CD14-positive monocyte (primary cell): Measurements from ENCODE around the gene VANGL1. TPM values are rescaled to one million over a fixed set of nuclear protein-coding genes. Genes with fewer than 3 reads are reported as not detected.

Experiments
- DNase-seq, 3 donors: peaks; one replicate each; pipeline ENCODE4 v3.0.0-alpha.2; 2011 to 2022
- H2AFZ ChIP-seq: 2 replicates; pipeline ENCODE4 v1.6.0; 2012; ENCODE audit warnings: mild to moderate bottlenecking, low read depth, low read length, inconsistent platforms; ENCODE audit not compliant: insufficient read depth, poor library complexity, severe bottlenecking
- H3K27ac ChIP-seq, 2 donors: 1 replicate in 1 of 2; 2 replicates in 1 of 2; pipeline ENCODE4 v1.5.1; 2012 to 2013; ENCODE audit warnings: low read length in 2 of 2, control low read depth in 1 of 2, inconsistent platforms in 1 of 2, low read depth in 1 of 2, mild to moderate bottlenecking in 1 of 2
- H3K27me3 ChIP-seq, 2 donors: one replicate each; pipeline versions ENCODE4 v1.6.0 to v1.6.1; 2011 to 2013; ENCODE audit warnings: low read length in 2 of 2; ENCODE audit not compliant: control insufficient read depth in 2 of 2, insufficient read depth in 2 of 2
- H3K36me3 ChIP-seq, 2 donors: replicated peaks in 1 of 2; 1 replicate in 1 of 2; 2 replicates in 1 of 2; pipeline versions ENCODE4 v1.5.1 to v1.6.1; 2012 to 2013; ENCODE audit warnings: low read length in 2 of 2, control low read depth in 1 of 2, inconsistent platforms in 1 of 2, mild to moderate bottlenecking in 1 of 2; ENCODE audit not compliant: insufficient read depth in 2 of 2, control insufficient read depth in 1 of 2
- H3K4me1 ChIP-seq, 2 donors: 1 replicate in 1 of 2; 2 replicates in 1 of 2; pipeline versions ENCODE4 v1.5.1 to v1.6.1; 2012 to 2013; ENCODE audit warnings: low read length in 2 of 2, control low read depth in 1 of 2, inconsistent platforms in 1 of 2, mild to moderate bottlenecking in 1 of 2, moderate library complexity in 1 of 2; ENCODE audit not compliant: insufficient read depth in 2 of 2, control insufficient read depth in 1 of 2
- H3K4me2 ChIP-seq: replicated peaks from 2 replicates; pipeline ENCODE3; 2012; ENCODE audit warnings: low read length, moderate library complexity, mild to moderate bottlenecking; ENCODE audit not compliant: poor library complexity, severe bottlenecking; ENCODE audit errors: extremely low read depth
- H3K4me3 ChIP-seq, 3 experiments: fragments of 200-600 bp in 1 of 3; sonication (generic) in 1 of 3; replicated peaks in 1 of 3; 1 replicate in 2 of 3; 2 replicates in 1 of 3; pipeline ENCODE4 v1.5.1; 2011 to 2013; ENCODE audit warnings: low read length in 3 of 3, mild to moderate bottlenecking in 3 of 3, control low read depth in 2 of 3, low read depth in 2 of 3, inconsistent platforms in 1 of 3, moderate library complexity in 1 of 3
- H3K79me2 ChIP-seq: 2 replicates; pipeline ENCODE4 v1.6.0; 2012; ENCODE audit warnings: mild to moderate bottlenecking, control low read depth, inconsistent platforms, low read length, moderate library complexity; ENCODE audit not compliant: insufficient read depth
- H3K9ac ChIP-seq: 2 replicates; pipeline ENCODE4 v1.6.0; 2017; ENCODE audit warnings: low read length, mild to moderate bottlenecking; ENCODE audit not compliant: insufficient read depth, poor library complexity, severe bottlenecking
- H3K9me3 ChIP-seq, 2 donors: replicated peaks in 1 of 2; 1 replicate in 1 of 2; 2 replicates in 1 of 2; pipeline versions ENCODE4 v1.5.1 to v1.6.1; 2012 to 2013; ENCODE audit warnings: low read length in 2 of 2, control low read depth in 1 of 2; ENCODE audit not compliant: control insufficient read depth in 1 of 2, insufficient read depth in 1 of 2
- H4K20me1 ChIP-seq: 2 replicates; pipeline ENCODE4 v1.6.0; 2012; ENCODE audit warnings: mild to moderate bottlenecking, low read length, control low read depth, moderate library complexity; ENCODE audit not compliant: insufficient read depth
- H3K27ac Mint-ChIP-seq, 7 donors: one replicate each; pipeline ENCODE4 v1.8.0; 2020; ENCODE audit warnings: mild to moderate bottlenecking in 7 of 7, mixed read lengths in 7 of 7, moderate library complexity in 6 of 7, inconsistent platforms in 2 of 7
- H3K27me3 Mint-ChIP-seq, 3 donors: one replicate each; pipeline ENCODE4 v1.8.0; 2021 to 2022; ENCODE audit warnings: low read depth in 3 of 3, mild to moderate bottlenecking in 3 of 3, mixed read lengths in 3 of 3, moderate library complexity in 3 of 3, inconsistent platforms in 1 of 3
- H3K36me3 Mint-ChIP-seq, 2 donors: one replicate each; pipeline ENCODE4 v1.8.0; 2020; ENCODE audit warnings: mixed read lengths in 2 of 2, inconsistent platforms in 1 of 2, mild to moderate bottlenecking in 1 of 2
- H3K4me1 Mint-ChIP-seq: one replicate; pipeline ENCODE4 v1.8.0; 2020; ENCODE audit warnings: mild to moderate bottlenecking, mixed read lengths
- H3K4me3 Mint-ChIP-seq, 2 donors: one replicate each; pipeline ENCODE4 v1.8.0; 2020; ENCODE audit warnings: mild to moderate bottlenecking in 2 of 2, mixed read lengths in 2 of 2, moderate library complexity in 1 of 2
- H3K9me3 Mint-ChIP-seq, 7 donors: one replicate each; pipeline ENCODE4 v1.8.0; 2020 to 2022; ENCODE audit warnings: mixed read lengths in 7 of 7, mild to moderate bottlenecking in 6 of 7, moderate library complexity in 6 of 7, inconsistent platforms in 2 of 7
- CTCF ChIP-seq: fragments of 200-600 bp; IDR thresholded peaks from one replicate; pipeline ENCODE4 v1.8.0; 2022; ENCODE audit warnings: antibody characterized with exemption, mild to moderate bottlenecking
- WGBS: methylation state at CpG from one replicate; pipeline ENCODE4 v1.1.5; 2013; ENCODE audit warnings: missing lambda C conversion rate; ENCODE audit not compliant: insufficient coverage; 5-methylcytosine and 5-hydroxymethylcytosine counted together
- intact Hi-C, 2 donors: fragments of 100-400 bp; cut with micrococcal nuclease; formaldehyde crosslinking; loops; one replicate each; pipeline versions ENCODE4 v1.15.0 to v1.15.1; 2023
- polyA plus RNA-seq, 3 donors: library from polyadenylated mRNA; depleted of rRNA in 1 of 3; unstranded in 2 of 3; stranded (reverse) in 1 of 3; fragments of 300-500 nt in 2 of 3; fragments of >200 nt in 1 of 3; fragmentation: Illumina TruSeq in 2 of 3; gene quantifications; 1 replicate in 2 of 3; 2 replicates in 1 of 3; pipeline ENCODE4 v1.2.3, GENCODE V29; 2012 to 2021

VANGL1 gene
- polyA plus RNA-seq, 3 donors: 0.67 to 2.0 (median 1.3) TPM

GRCh38 chr1:115644109-115644508 is 2.3 kb downstream of the VANGL1 start:
- Histone ChIP-seq H3K4me1 (peaks cover 6 to 8% of the 10 kb centered on the region in 2 donors), H3K4me3 (no peak overlapping the region), H3K4me2 (no peak overlapping the region), H2AFZ (no peak overlapping the region), H3K79me2 (peaks cover 4% of the 10 kb centered on the region), H3K27me3 (peaks cover 8 to 13% of the 10 kb centered on the region in 2 donors), H3K27ac (no peak overlapping the region), H3K9ac (no peak overlapping the region), H4K20me1 (no peaks in the 10 kb centered on the region), H3K36me3 (no peaks in the 10 kb centered on the region), H3K9me3 (peaks cover 6 to 10% of the 10 kb centered on the region in 2 donors)
- WGBS: no CpG with 5 or more reads among the region's 3 CpGs
- Mint-ChIP-seq H3K9me3 (peaks cover 9 to 21% (median 12%) of the 10 kb centered on the region in 7 donors), H3K4me3 (no peak overlapping the region), H3K27ac (no peak overlapping the region), H3K36me3 (peaks cover 0 to 4% of the 10 kb centered on the region in 2 donors), H3K27me3 (peaks cover 13 to 19% (median 14%) of the 10 kb centered on the region in 3 donors), H3K4me1 (peaks cover 12% of the 10 kb centered on the region)
- no peak for TF ChIP-seq CTCF
- DNase-seq: no peak
- intact Hi-C loops: no loop called here

GRCh38 chr1:115647047-115647446 is 5.3 kb downstream of the VANGL1 start:
- no peak for TF ChIP-seq CTCF
- intact Hi-C loops: no loop called here
- no peak overlapping the region for H3K4me2 ChIP-seq

More at GRCh38 chr1:115647047-115647446, 5.3 kb downstream of the VANGL1 start:
- peaks cover 0 to 3% (median 0%) of the 10 kb centered on the region in 7 donors for H3K9me3 Mint-ChIP-seq
- no peak overlapping the region for H3K4me3 Mint-ChIP-seq
- no peak overlapping the region for H3K4me3 ChIP-seq
- H4K20me1 ChIP-seq: no peaks in the 10 kb centered on the region
- no peaks in the 10 kb centered on the region for H3K27me3 ChIP-seq
- H3K36me3 ChIP-seq: peaks cover 0 to 5% of the 10 kb centered on the region in 2 donors
- DNase-seq: no peak
- no peak overlapping the region for H3K27ac ChIP-seq
- no peak overlapping the region for H3K27ac Mint-ChIP-seq
- peaks cover 10% of the 10 kb centered on the region for H3K4me1 Mint-ChIP-seq
- peaks cover 4% of the 10 kb centered on the region for H3K79me2 ChIP-seq
- H3K27me3 Mint-ChIP-seq: peaks cover 2 to 4% (median 2%) of the 10 kb centered on the region in 3 donors
- peaks cover under 1 to 6% of the 10 kb centered on the region in 2 donors for H3K36me3 Mint-ChIP-seq
- no peaks in the 10 kb centered on the region for H3K9me3 ChIP-seq
- H3K9ac ChIP-seq: no peak overlapping the region
- H2AFZ ChIP-seq: no peak overlapping the region
- H3K4me1 ChIP-seq: peaks cover 0 to 4% of the 10 kb centered on the region in 2 donors
- WGBS: 69% methylated on average over 2 of the region's 2 CpGs
